NCI-H2171 (cell line): Measurements from ENCODE around the gene ARHGEF11.

Experiments
- DNase-seq: peaks from one replicate; lab custom pipeline; 2025; lab: John Stamatoyannopoulos, UW

The ARHGEF11 gene

DNA sequence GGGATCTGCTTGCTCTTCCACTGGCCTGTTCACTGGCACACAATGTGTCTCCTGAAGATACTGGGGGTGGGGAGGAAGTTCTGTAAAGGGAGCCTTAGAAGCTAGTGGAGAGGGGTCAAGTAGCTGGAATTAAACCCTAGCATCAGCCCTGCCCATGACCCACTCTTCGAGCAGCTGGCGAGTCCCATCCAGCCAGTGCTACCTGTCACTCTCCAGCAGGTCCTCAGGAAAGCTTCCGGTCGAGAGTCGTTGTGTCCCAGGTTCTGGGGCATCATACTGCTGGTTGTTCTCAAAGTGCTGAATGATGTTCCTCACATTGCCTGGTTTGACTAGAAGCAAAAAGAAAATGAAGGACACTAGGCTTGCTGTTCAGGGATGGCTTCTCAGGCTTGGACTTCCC is 94.2 kb downstream of the ARHGEF11 start:
- DNase-seq, result no peak

DNA sequence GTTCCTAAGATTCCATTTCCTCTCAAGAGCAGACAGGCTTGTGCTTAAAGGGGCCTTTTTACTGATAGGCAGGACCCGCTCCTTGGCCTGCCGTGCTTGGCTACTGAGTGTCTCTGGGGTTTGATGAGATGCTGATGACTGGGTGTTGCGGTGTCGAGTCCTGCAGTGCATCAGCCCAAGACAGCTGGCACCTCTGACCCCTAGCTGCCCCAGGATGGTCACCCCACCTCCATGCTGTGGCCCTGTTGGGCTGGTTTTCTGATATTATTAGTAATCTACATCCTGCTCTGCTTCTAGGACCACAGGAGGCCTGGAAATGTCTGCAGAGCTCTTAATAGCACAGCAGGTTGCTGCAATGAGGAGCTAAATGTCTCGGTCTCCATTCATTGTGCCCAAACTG is 96.4 kb downstream of the ARHGEF11 start:
- no peak for DNase-seq

DNA sequence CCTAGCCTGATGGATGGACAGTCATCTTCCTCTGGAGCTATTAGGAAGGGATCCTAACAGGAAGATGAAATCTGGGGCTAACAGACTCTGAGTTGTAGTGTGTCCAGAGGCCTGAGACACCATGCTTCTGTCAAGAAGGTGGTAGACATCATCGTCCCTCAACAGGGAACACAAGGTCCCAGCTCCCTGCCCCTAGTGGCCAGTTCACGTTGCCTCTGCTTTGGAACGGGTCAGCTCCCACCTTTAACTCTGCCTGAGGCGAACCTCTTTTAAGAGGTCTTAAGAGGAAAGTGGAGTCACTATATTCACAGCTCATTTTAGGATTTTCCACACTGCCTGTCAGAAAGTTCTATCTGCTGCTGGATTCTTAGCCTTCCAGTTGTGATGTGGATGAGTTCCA is 96.8 kb downstream of the ARHGEF11 start:
- no peak for DNase-seq

DNA sequence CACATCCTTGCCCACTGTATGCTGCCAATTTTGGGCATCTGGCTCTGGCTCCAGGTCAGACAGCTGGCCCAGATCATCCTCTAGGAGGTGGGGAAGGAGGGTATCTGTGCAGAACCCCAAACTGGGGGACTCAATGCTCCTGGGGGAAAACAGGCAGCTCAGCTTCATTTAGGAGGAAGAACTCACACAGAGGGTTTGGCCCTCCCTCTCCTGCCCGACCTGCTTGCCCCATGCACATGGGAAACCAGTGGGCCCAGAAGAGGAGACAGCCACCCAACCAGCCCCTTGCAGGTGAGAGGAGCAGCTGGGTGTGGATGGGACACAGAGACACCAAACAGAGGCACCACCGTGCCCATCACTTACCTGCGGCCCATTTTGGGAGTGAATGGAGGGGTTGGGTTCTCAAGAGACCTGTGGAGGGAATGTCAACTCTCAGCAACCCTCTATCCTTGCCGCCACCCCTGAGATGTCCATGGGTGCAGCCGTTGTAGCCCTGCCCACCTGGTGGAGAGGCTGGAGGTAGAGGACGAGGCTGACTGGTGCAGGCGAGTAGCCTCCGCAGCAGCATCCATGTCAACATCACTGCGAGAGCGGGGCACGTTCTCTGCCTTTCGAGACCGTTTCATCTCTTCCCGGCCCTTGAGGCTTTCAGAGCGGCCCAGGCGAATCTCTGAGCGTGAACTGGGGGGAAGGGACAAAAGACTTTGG is 97.6 kb downstream of the ARHGEF11 start:
- DNase-seq, result no peak

DNA sequence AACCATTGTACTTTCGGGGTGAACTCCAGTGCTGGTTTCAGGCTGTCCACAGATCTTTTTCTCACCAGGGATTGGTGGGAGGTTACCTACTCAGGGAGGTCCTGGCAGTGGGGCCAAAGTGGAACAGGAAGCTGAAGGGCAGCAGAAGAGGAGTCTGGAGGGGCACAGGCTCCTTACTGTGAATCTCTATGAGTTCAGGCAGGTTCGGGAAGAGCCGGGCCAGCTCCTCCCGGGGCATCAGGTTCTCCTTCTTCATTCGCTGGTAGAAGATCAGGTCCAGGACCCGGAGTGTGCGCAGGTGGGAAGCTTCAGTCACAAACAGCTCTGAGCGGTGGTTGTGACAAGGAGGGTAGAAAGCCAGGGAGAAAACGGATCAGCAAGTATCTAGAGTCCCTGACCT is 98.4 kb downstream of the ARHGEF11 start:
- no peak for DNase-seq

DNA sequence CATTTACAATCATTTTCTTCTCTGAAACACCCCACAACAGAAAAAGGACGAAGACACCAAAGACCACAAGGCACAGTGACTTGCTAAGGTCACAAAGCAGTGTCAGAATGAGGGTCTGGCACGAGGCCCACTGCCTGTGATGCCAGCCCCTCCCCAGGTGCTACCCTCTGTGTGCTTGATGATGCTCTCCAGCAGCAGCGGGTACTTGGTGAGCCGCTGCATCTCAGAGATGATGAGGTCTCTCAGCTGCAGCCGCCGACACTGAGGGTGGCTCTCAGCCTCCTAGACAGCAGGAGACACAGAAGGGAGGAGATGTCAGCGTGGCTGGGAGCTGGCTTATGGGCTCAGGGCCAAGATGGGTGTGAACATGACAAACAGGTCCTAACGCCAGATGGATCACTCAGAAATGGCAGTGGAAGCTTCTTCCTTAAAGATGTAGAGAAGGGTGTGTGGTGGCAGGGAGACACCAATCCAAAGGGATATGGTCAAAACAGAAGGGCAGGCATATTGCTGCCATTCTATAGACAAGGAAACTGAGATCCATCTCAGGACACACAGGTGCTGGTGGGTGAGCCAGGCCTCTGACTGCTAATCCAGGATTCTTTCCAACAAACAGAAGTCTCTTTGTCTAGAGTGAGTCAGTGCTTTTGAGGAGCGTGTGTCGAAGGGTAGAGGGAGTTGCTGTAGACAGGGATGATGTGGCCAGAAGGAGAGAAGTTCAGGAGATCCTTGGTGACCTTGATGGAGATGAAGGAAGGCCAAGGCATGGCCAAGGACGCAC is 99.5 kb downstream of the ARHGEF11 start:
- peak; percentile 71 for DNase-seq

DNA sequence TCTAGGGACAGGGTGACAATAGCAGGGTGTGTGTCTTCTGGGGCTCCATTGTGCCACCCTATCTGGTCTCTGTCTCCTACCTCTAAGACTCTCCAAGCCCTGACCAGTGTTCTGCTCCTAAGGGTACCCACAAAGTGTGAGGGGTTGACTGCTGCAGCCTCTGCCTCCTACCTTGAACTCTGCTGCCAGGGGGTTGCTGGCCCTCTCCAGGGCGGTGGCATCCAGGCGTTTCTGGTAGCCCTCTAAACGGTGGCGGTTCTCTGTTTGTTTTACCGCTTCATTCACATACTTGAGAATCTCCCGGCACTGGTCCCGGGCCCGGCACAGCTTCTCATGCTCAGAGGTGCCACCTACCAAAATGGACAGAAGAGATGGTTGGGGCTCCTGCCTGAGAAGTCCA is 100.7 kb downstream of the ARHGEF11 start:
- DNase-seq, result no peak

DNA sequence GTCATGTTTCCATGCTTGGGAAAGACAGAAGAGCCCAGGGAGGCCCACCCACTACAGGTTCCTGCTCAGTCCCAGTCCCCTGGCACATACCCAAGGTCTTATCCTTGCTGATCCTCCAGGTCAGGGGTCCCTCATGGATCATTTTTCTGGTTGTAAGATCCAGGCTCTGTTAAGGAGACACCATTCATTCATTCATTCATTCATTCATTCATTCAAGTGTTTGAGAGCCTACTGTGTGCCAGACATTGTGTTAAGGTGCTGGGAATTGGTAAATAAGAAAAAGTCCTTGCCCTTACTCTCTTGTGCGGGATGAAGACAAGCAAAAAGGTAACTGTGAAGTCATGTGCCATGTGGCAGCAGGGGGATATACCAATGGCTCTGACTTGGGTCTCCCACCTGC is 101.3 kb downstream of the ARHGEF11 start:
- DNase-seq, result no peak

DNA sequence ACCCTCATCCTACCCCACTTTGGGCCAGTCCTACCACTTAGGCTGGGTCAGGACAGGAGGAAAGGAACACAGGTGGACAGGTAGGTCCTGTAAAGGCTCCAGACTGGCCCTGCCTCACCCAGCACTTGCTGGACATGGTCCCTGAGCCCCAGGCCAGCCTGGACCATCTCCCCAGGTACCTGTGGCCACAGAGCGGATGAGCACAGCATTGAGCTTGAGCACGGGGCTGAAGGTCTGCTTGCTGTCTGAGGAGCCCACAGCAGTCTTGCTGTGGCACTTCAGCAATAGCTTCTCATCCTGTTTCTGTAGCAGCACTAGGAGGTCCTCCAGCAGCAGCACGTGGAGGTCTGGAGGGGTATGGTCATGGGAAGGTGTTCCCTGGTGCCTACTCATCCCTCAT is 101.8 kb downstream of the ARHGEF11 start:
- DNase-seq, result no peak

DNA sequence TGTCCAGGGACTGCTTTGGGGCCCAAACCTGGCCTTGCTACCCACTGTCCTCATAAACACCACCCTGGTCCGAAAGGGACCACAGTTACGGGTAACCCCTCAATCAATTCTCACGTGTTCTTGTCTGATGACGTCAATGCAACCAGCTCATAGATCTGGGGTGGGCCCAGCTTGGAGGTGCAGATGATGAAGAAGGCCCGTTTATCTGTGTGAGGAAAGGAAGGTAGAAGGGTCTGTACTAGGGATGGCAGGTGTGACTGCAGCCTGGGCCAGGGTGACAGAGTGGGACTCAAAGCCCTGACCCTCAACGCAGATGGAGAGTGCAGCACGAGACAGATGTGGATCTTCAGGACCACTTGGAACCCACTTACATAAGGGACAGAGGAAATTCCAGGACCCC is 103.0 kb downstream of the ARHGEF11 start:
- DNase-seq, result no peak

DNA sequence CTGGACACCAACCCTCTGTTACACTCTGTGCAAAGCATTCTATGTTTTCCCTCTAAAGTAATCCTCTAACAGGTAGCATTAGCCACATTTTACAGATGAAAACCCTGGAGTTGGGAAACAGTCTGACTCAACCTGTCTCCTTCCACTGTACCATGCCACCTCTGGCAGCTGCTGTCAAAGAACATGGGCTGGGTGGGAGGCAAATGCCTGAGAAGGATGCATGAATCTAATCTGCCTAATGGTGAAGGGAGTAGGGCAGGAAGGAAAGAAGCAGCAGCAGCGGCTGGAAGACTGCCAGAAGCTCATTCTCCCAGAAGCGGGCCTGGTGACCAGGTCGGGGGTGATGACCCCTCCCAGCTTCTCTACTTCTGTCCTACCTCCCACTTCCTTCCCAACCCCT is 103.4 kb downstream of the ARHGEF11 start:
- no peak for DNase-seq

DNA sequence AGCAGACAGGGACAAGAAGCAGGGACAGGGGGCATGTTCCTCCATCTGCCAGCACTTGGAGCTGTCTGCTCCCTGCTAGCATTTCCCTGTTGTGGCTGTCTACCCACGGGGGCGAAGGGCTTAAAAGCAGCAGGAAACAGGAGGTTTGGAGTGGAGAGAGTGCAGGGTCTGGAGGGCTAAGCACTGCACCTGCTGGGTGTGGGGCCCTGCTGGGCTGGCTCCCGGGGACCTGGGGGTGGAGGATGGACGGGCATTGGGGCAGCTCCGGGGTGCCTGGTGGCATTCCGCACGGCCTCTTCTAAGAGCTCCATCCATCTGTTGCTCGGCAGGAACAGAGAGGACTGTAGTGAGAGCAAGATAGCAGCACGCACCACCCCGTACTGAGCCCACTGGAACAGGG is 103.9 kb downstream of the ARHGEF11 start:
- no peak for DNase-seq

DNA sequence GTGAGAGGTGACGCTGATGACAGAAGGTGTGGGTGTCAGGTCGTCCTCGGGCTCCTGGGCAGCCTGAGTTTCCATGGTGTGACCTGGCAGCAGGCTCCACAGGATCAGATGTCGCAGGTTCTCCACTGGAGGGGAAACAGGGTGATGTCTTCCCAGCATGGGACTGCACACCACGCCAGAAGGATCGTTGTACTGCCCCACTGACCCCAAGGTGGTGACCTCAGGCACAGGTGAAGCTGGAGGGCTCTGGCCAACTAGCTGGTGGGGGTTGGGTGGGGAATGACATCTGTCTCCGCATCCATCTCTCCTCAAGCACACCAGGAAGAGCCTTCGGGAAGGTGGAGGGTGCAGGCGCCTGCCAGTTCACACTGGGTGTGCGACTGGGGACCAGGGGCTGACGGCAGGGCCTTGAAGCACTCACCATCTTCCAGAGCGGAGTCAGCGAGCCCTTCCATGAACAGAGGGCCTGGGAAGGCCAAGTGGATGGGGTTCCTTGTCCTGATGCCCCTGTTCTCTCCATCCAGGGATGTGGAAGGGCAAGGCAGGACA is 105.7 kb downstream of the ARHGEF11 start:
- DNase-seq, result no peak

DNA sequence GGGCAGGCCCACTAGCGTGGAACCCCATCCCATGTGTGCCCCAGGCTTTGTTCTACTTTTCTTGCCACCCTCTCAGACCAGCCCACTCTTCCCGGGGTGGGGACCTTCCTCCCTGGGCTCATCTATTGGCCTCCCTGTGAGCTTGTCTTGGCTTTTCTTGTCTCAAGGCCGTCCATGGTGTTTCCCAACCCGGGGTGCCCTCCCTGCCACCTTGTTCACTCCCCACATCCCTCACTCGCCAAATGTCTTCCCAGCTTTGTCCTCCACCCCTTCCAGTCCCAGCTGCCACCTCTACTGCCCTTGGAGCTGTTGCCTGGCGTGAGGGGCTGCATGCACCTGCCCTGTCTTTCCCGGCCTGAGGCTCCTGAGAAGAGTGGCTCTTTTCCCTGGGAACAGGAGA is 106.7 kb downstream of the ARHGEF11 start:
- no peak for DNase-seq

DNA sequence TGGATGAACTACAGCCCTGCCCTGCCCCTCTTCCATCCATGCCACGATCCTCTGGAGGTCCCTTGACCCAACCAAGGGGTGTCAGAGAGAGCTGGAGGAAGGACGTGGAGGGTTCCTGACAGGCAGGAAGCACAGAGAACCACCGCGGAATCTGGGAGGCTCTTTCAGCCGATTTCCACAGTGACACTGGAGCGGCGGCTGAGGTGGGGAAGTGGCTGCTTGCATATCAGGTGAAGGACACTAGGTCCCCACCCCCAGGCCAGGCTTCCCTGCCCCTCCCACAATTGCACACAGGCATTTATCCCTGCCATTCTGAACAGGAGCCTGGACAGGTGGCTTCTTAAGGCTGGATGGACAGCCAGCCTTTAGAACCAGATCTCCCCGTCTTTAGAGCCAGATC is 107.7 kb downstream of the ARHGEF11 start:
- no peak for DNase-seq

DNA sequence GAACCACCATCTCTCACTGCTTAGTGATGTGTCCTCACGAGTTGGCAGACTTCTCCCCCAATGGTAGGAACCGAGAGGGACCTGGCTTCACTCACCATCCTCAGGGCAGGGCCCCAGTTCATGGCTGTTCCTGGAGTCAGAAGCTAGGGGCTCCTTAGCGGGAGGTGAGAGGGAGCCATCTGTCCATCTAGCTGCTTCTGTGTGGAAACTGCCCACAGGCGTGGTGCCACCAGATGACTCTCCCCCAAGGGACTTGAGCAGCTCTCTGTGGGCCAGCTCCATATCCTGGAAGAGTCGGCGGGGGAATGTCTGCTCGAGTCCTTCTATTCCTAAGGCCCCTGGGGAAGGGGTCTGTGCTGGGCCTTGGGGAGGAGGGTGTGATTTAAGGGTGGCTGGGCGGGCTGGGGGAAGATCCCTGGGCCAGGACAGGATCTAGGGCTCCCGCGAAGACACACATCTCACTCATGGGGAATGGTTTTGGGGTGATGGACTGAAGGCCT is 108.8 kb downstream of the ARHGEF11 start:
- no peak for DNase-seq

DNA sequence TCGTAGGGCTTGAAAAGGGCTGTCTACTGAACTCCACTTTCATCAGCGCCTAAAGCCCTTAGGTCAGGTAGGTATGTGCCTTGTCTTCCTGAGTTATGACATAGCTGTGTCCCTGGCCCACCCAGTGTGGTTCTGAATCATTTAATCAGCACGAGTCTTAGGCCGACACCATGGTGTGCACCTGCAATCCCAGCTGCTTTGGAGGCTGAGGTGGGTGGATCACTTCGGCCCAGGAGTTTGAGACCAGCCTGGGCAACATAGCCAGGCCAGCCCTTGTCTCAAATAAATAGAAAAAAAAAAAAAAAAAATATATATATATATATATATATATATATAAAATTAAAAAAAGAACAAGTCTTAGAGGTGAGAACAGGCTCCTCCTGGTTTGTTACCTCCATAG is 109.4 kb downstream of the ARHGEF11 start:
- no peak for DNase-seq

DNA sequence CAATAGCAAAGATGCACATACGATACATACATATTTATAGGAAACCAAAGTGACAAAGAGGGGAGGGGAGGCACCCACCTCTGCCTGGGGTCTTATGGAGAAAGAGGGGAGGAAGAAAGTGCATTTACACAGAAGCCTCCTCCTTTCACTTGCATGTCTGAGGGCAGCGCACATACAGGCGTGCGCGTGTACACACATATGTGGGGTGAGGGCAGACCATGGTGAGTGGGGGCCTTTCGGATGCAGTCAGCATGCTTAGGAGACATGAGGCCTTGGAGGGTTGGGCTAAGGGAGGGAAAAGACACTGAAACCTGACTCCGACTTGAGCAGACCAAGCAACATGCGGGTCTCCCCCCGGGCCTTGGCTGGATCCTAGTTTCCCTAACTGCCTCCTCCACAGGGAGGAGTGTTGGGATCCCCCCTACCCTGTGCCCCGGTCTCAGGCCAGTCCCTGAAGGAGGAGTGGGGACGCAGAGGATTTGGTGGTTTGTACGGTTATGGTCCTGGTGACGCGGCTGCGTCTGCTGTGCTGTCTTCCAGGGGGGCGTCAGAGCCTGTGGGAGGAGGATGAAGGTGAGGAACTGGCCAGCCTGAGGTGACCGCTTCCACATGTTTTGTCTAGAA is 109.9 kb downstream of the ARHGEF11 start:
- DNase-seq, result no peak

DNA sequence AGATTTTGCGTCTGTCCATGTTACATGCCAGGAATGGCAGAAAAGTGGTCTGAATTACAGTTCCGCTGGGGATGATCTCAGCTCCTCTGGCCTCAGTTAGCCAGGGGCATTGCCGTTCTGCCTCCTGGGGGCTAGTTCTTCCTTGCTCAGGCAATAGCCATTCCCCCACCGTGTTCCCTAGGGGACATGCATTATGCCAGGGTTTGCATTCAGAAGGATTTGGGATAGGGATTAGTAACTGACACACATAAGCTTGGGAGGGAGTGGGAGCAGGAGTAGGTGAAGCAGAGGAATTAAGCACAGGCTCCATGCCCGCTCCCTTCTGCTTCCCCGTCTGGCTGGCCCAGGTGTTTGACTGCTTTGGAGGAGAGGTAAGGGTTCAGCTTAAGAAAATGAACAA is 112.4 kb downstream of the ARHGEF11 start:
- DNase-seq, result no peak

DNA sequence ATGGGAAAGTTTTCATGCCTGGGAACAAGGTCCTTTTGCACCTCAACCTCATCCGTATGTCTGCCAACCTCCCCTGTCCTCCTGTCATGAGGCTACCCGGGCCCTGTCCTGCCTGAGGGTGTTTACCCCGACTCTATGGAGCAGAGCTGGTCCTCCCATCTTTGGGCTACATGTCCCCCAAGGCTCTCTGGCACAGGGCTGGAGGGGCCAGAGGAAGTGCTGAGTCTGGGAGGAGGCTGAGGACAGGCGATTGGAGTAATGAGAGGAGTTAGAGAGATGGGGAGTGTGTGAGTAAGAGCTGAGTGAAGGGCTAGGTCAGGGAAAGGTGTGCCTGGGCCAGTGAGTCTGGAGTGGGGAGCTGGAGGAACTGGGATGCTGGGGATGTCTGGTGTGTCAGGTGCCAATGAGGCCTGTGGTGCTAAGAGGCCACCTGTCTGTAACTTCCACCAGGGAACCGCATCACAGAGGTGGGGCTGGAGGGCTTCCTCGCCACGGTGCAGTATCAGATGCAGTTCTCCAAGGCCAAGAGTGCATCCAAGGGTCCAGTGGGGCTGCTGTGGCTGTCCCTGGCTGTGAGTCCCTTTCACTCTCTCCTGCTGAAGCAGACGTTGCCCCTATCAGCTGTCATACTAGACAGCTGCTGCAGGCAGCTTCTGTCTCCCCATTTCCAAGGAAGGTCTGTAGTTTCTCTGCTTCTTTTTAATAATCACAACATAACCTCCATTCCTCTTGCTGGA is 113.4 kb downstream of the ARHGEF11 start:
- no peak for DNase-seq

DNA sequence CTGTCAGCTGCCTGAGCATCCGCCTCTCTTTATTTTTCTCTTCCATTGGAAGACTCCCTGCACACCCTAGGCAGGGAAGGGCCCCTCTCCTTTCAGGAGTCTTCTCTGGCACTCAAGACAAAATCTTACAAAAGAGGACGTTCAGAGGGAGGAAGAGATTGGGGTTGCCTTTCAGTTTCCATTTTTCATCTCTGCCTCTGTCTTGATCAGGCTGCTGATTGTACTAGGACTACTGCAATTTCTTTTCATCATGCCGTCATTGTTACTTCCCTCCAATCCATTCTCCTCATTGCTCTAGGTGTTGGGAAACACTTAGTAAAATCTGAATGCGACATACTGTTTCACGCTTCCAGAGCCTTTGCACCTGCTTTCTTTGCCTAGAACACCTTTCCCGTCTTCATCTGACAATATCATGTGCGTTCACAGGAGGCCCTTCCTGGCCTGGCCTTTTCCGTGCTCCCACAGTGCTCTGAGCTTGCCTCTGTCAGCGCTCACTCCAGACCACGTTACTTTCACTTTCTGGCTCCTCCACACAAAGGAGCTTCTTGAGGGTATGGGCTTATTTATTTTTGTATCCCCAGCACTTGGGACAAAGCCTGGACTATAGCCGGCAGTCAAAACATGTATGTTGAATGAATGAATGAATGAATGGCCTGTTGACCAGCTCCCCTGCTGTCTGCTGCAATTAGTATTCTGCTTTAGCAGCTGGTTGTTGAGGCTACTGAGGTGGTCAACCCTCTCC is 114.2 kb downstream of the ARHGEF11 start:
- no peak for DNase-seq
